Panc1 (cell line): ENCODE results near the gene CTBP1. TPM values are rescaled to one million over a fixed set of nuclear protein-coding genes. Genes with fewer than 3 reads are reported as not detected.

Experiments
- ATAC-seq: fragments of 200-7000 bp; cut with Tn5 transposase; 2 replicates; pipeline ENCODE4 v1.9.1; 2020; ENCODE audit warnings: mild to moderate bottlenecking, moderate library complexity
- BruUV-seq: library from RNA; stranded (reverse); fragments of 400-500 nt; replicated peaks from 2 replicates; lab custom pipeline; 2021; lab: Mats Ljungman, UMichigan
- CTCF ChIA-PET: fragments of 300-600 bp; sonication (Branson Sonifier 250); formaldehyde crosslinking; loops from one replicate; lab custom pipeline; 2022; ENCODE audit warnings: antibody characterized with exemption; lab: Charles Lee
- POLR2A ChIA-PET: fragments of 300-600 bp; sonication (Branson Sonifier 250); formaldehyde crosslinking; loops from one replicate; lab custom pipeline; 2022; ENCODE audit warnings: antibody characterized with exemption; lab: Charles Lee
- DNase-seq: peaks from one replicate; pipeline ENCODE4 v3.0.0-alpha.2; 2010; ENCODE audit warnings: low read depth, low spot score
- H3K27ac ChIP-seq: 2 replicates; pipeline ENCODE4 v1.5.1; 2011; ENCODE audit warnings: mild to moderate bottlenecking, low read length, inconsistent platforms
- H3K27me3 ChIP-seq: fragments of 200-500 bp; sonication (Bioruptor generic); 2 replicates; pipeline ENCODE4 v1.6.0; 2014; ENCODE audit warnings: low read length, inconsistent platforms; ENCODE audit not compliant: control insufficient read depth, insufficient read depth
- H3K36me3 ChIP-seq: fragments of 200-500 bp; sonication (Bioruptor generic); 2 replicates; pipeline ENCODE4 v1.5.1; 2014; ENCODE audit warnings: inconsistent platforms, mild to moderate bottlenecking, low read length, moderate library complexity; ENCODE audit not compliant: control insufficient read depth, insufficient read depth
- H3K4me1 ChIP-seq: 2 replicates; pipeline ENCODE4 v1.5.1; 2011; ENCODE audit warnings: inconsistent platforms, mild to moderate bottlenecking, low read length, moderate library complexity; ENCODE audit not compliant: control insufficient read depth, insufficient read depth
- H3K4me3 ChIP-seq, 2 experiments: 2 replicates each; pipeline ENCODE4 v1.5.1; 2011 to 2012; ENCODE audit warnings: low read depth in 2 of 2, low read length in 2 of 2, mild to moderate bottlenecking in 2 of 2, inconsistent platforms in 1 of 2, moderate library complexity in 1 of 2
- H3K9me3 ChIP-seq: fragments of 200-500 bp; sonication (Bioruptor generic); 2 replicates; pipeline ENCODE4 v1.5.1; 2014; ENCODE audit warnings: low read depth, mild to moderate bottlenecking, inconsistent platforms, low read length, moderate library complexity; ENCODE audit not compliant: control insufficient read depth, insufficient read depth
- REST ChIP-seq, 2 experiments: IDR thresholded peaks; 2 replicates each; pipeline ENCODE4 v1.6.1; 2011 to 2012; ENCODE audit warnings: low read depth in 2 of 2, control low read depth in 1 of 2, low read length in 1 of 2, mild to moderate bottlenecking in 1 of 2, moderate library complexity in 1 of 2; ENCODE audit not compliant: insufficient read depth in 1 of 2
- SIN3A ChIP-seq: IDR thresholded peaks from 2 replicates; pipeline ENCODE4 v1.6.1; 2012; ENCODE audit warnings: low read depth, mild to moderate bottlenecking, low read length, moderate library complexity, borderline replicate concordance; ENCODE audit not compliant: insufficient read depth
- in situ Hi-C: cut with HindIII; loops from 2 replicates; pipeline ENCODE4 v1.10.0; 2016; ENCODE audit warnings: low sequenced_read_pairs, low pct_unique_long_range_greater_than_20kb
- intact Hi-C: fragments of 100-400 bp; cut with micrococcal nuclease; formaldehyde crosslinking; loops from one replicate; pipeline ENCODE4 v1.10.0; 2022; ENCODE audit not compliant: unreplicated experiment
- total RNA-seq: library from RNA; stranded (reverse); gene quantifications from one replicate; pipeline ENCODE4 v1.2.1, GENCODE V29; 2021; ENCODE audit not compliant: unreplicated experiment

The CTBP1 gene
- total RNA-seq, 1 experiment from 2014 or later: 157 TPM

- H3K36me3 ChIP-seq: peaks cover 2% of the 10 kb centered on the region; the same call in 1 of the 2 replicates
- peaks cover 13% of the 10 kb centered on the region for H3K4me1 ChIP-seq
- TF ChIP-seq SIN3A: no peak
- TF ChIP-seq REST (IDR thresholded peaks at IDR 0.05; ENCODE audit: insufficient read depth in 1 of 2, low read depth in 2 of 2, low read length in 1 of 2): no peak
- H3K9me3 ChIP-seq: peaks cover 10% of the 10 kb centered on the region; the same call in 1 of the 2 replicates
- H3K27ac ChIP-seq: peak overlapping the region; percentile 85
- intact Hi-C loops (no loop called here), in situ Hi-C loops (no loop called here)
- ChIA-PET CTCF (no interaction called here), POLR2A (no interaction called here)
- BruUV-seq: no TSS peak
- no peaks in the 10 kb centered on the region for H3K27me3 ChIP-seq
- H3K4me3 ChIP-seq: peak overlapping the region; percentile 43 to 48
- no peak for DNase-seq
- peak; percentile 82 for ATAC-seq
These were observed 309 bp upstream of the CTBP1 start for GRCh38 chr4:1249148-1249730.

- no peak for ATAC-seq
- no TSS peak for BruUV-seq
- no peaks in the 10 kb centered on the region for H3K27me3 ChIP-seq
- H3K9me3 ChIP-seq: peaks cover 10% of the 10 kb centered on the region; the same call in 1 of the 2 replicates
- intact Hi-C loops: no loop called here
- no peak for DNase-seq
- POLR2A ChIA-PET: no interaction called here
- H3K4me3 ChIP-seq: peak overlapping the region; percentile 71 to 73
- CTCF ChIA-PET: no interaction called here
- peaks cover 13% of the 10 kb centered on the region for H3K4me1 ChIP-seq
- peaks cover 2% of the 10 kb centered on the region; the same call in 1 of the 2 replicates for H3K36me3 ChIP-seq
- no peak for TF ChIP-seq REST (IDR thresholded peaks at IDR 0.05; ENCODE audit: insufficient read depth in 1 of 2, low read depth in 2 of 2, low read length in 1 of 2)
- H3K27ac ChIP-seq: peak overlapping the region; percentile 79
- in situ Hi-C loops: no loop called here
These were observed 1.1 kb downstream of the CTBP1 start for GRCh38 chr4:1247864-1248244.
